Ovary (tissue), 9 donors: ENCODE data around the gene MUSK. TPM values are rescaled to one million over a fixed set of nuclear protein-coding genes. Genes with fewer than 3 reads are reported as not detected.
A peak's percentile ranks its signal among the peaks of the same experiment; 100 is the strongest.

ENCODE experiments used
- DNase-seq, 5 donors: peaks; one replicate each; pipeline ENCODE4 v3.0.0-alpha.2; 2019 to 2020
- H3K27ac ChIP-seq, 2 donors: fragments of 200-600 bp; one replicate each; pipeline versions ENCODE4 v1.5.1 to v1.8.0; 2019 to 2022
- H3K27me3 ChIP-seq: fragments of 200-600 bp; one replicate; pipeline ENCODE4 v1.8.0; 2022
- H3K36me3 ChIP-seq: fragments of 200-600 bp; sonication (generic); one replicate; pipeline ENCODE4 v1.5.1; 2019
- H3K4me1 ChIP-seq: one replicate; pipeline ENCODE4 v1.8.1; 2013; ENCODE audit warnings: mild to moderate bottlenecking, moderate library complexity; ENCODE audit not compliant: insufficient read depth
- H3K4me3 ChIP-seq: fragments of 200-600 bp; sonication (generic); one replicate; pipeline ENCODE4 v1.5.1; 2017
- H3K9me3 ChIP-seq, 2 donors: fragments of 200-600 bp in 1 of 2; sonication (generic) in 1 of 2; one replicate each; pipeline versions ENCODE4 v1.5.1 to v1.8.1; 2013 to 2019; ENCODE audit warnings: mild to moderate bottlenecking in 1 of 2, moderate library complexity in 1 of 2
- EP300 ChIP-seq: sonication (generic); formaldehyde crosslinking; IDR thresholded peaks from one replicate; pipeline ENCODE4 v1.6.1; 2017; ENCODE audit warnings: antibody characterized with exemption
- POLR2A ChIP-seq: fragments of 450-650 bp; IDR thresholded peaks from one replicate; pipeline ENCODE4 v1.6.1; 2017; ENCODE audit warnings: antibody characterized with exemption, mild to moderate bottlenecking, moderate library complexity
- WGBS, 3 donors: extraction: QIAGEN DNeasy Blood & Tissue Kit in 1 of 3; methylation state at CpG; one replicate each; pipeline versions ENCODE4 v1.1.5 to v1.1.7; 2013 to 2017; 5-methylcytosine and 5-hydroxymethylcytosine counted together
- intact Hi-C, 4 donors: fragments of 100-400 bp; cut with DNase I; formaldehyde crosslinking; loops; one replicate each; pipeline versions ENCODE4 v1.11.0 to v1.15.1; 2022 to 2023
- polyA plus RNA-seq, 2 donors: library from polyadenylated mRNA; stranded (reverse); fragments of 200-250 nt in 1 of 2; fragments of 350-450 nt in 1 of 2; fragmentation: Illumina TruSeq in 1 of 2; extraction: RNeasy Lipid Tissue Mini Kit (QIAGEN cat#74804) in 1 of 2; gene quantifications; one replicate each; pipeline ENCODE4 v1.2.3, GENCODE V29; 2013 to 2014
- total RNA-seq, 7 donors: library from RNA; depleted of rRNA in 2 of 7; stranded (reverse); fragments of >200 nt in 2 of 7; fragmentation: NEBNext Ultra II Directional in 3 of 7; extraction: Animal tissue kit (Norgen Biotek cat#: 25700) in 3 of 7; gene quantifications; one replicate each; pipeline versions ENCODE4 v1.1.0 to v1.2.4, GENCODE V29; 2016 to 2023
- TF ChIP-seq, protein P1 (sequence below), 3 donors: fragments of 450-650 bp in 2 of 3; fragments of 200-600 bp in 1 of 3; IDR thresholded peaks; one replicate each; pipeline versions ENCODE4 v1.5.1 to v1.8.0; 2016 to 2022; ENCODE audit warnings: antibody characterized with exemption in 3 of 3, mild to moderate bottlenecking in 1 of 3
- donor health status: DM: no; HTN: no; CAD: no; lungs with moderate emphysema.
- donor health status: DM: no; HTN: no; CAD: no.
- donor health status: Bipolar disorder and iron deficiency.
- donor health status: DM: yes; HTN: yes; CAD: no.
- donor health status: DM: no; HTN: no; CAD: no.
- donor health status: DM: yes; HTN: yes; CAD: no.

The MUSK gene
- total and polyA plus RNA-seq, 9 donors, result 0.10 to 0.91 (median 0.17) TPM; not detected in 1

DNA sequence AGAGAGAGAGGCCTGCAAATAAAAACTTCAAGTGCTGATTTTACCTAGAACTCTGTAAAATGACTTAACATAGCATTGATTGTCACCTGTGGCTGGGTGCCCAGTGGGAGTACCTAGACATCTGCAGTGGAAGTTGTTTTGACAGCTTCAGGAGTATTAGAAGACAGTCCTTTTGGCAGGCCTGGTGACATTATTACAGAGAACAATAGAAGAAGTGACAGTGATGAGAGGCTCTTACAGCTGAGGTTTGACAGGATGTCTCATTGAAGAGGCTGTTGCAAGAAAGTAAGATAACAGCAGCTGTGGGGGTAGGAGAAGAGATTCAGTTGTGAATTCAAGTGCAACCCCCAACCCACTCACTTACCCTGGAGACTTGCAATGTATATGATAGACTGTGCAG is 27.9 kb upstream of the MUSK start:
- TF ChIP-seq POLR2A, result no peak
- Histone ChIP-seq H3K27me3 (no peaks in the 10 kb centered on the region), H3K36me3 (no peaks in the 10 kb centered on the region), H3K4me3 (no peak overlapping the region), H3K9me3 (no peaks in the 10 kb centered on the region), H3K4me1 (no peaks in the 10 kb centered on the region), H3K27ac (no peak overlapping the region)
- intact Hi-C loops, result loop anchor here in 1 of 4 donors (10.0 kb wide), 1 partner anchor 394 kb away; the partner anchor contains the start of gene LPAR1
- no peak for DNase-seq

DNA sequence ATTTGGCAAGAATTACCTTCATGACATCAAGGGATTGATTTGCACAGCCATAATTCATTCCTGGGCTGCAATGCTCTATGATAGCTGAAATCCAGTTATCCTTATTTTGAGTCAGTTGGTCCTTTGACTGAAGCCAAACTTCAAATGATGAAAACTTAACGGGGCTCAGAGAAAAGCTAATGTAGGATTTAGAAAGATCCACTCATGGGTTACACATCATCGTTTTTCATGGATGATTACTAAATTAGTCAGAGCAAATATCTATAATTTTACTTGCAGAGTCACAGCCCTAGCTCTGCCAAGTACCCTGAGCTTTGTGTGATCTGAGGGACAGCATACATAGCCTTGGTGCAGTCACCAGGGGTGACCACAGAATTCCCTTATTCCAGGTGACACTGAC is 27.3 kb upstream of the MUSK start:
- Histone ChIP-seq H3K27me3 (no peaks in the 10 kb centered on the region), H3K4me1 (no peaks in the 10 kb centered on the region), H3K27ac (no peak overlapping the region), H3K9me3 (no peaks in the 10 kb centered on the region), H3K4me3 (no peak overlapping the region), H3K36me3 (no peaks in the 10 kb centered on the region)
- intact Hi-C loops, result loop anchor here in 1 of 4 donors (10.0 kb wide), 1 partner anchor 394 kb away; the partner anchor contains the start of gene LPAR1
- WGBS, 3 donors, result 78 to 88% (median 83%) methylated on average over 2 of the region's 2 CpGs
- TF ChIP-seq EP300, result no peak
- TF ChIP-seq POLR2A, result no peak
- TF ChIP-seq, protein P1, sequence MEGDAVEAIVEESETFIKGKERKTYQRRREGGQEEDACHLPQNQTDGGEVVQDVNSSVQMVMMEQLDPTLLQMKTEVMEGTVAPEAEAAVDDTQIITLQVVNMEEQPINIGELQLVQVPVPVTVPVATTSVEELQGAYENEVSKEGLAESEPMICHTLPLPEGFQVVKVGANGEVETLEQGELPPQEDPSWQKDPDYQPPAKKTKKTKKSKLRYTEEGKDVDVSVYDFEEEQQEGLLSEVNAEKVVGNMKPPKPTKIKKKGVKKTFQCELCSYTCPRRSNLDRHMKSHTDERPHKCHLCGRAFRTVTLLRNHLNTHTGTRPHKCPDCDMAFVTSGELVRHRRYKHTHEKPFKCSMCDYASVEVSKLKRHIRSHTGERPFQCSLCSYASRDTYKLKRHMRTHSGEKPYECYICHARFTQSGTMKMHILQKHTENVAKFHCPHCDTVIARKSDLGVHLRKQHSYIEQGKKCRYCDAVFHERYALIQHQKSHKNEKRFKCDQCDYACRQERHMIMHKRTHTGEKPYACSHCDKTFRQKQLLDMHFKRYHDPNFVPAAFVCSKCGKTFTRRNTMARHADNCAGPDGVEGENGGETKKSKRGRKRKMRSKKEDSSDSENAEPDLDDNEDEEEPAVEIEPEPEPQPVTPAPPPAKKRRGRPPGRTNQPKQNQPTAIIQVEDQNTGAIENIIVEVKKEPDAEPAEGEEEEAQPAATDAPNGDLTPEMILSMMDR (IDR thresholded peaks at IDR 0.05), result no peak
- no peak for DNase-seq

DNA sequence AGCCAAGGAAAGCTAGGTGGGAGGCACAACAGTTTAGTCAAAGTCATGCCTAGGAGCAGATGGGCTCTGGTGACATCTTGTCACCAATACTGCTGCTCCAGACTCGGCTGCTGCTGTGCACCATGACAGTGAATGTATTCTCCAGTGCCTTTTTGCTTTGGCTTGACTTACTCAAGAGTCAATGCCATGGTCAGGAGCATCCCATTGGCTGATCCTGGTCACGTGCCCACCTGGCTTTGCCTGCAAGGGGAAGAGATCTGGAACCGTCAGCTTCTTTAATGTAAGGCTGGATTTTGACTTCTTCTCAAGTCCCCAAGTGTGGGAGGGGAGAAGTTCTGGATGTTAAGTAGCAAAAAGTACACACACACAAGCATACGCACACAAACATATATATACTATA is 19.9 kb upstream of the MUSK start:
- no peak for DNase-seq
- H3K27ac ChIP-seq, result no peak overlapping the region
- WGBS, 3 donors, result 83 to 91% (median 84%) methylated on average over 4 of the region's 4 CpGs

DNA sequence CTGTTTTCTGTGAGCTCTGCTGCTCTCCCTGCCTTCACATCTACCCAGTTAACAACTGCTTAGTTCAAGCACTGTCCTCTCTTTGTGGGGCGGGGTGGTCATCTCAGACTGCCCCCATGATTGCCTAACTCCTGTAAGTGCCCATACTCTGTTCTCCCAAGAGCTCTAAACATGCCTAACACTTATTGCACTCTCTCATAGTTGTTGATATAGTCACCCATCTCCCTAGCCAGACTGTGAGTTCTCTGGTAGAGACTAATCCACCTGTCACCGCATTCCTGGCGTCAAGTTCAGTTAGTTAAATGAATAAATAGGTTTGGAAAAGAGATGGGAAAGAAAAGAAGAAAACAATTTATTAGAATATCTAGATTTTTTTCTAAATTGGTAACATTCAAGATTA is 18.3 kb upstream of the MUSK start:
- Histone ChIP-seq H3K4me3 (no peak overlapping the region), H3K9me3 (no peaks in the 10 kb centered on the region), H3K27me3 (no peaks in the 10 kb centered on the region), H3K4me1 (peaks cover 3% of the 10 kb centered on the region), H3K27ac (no peak overlapping the region), H3K36me3 (no peaks in the 10 kb centered on the region)
- WGBS, 3 donors, result 89 to 94% (median 93%) methylated on average over 3 of the region's 3 CpGs
- TF ChIP-seq POLR2A (no peak), EP300 (no peak)
- TF ChIP-seq, protein P1 (IDR thresholded peaks at IDR 0.05), result no peak
- no peak for DNase-seq
- intact Hi-C loops, result loop anchor here in 1 of 4 donors (10.0 kb wide), 2 partner anchors 385 to 1935 kb away; partner anchors contain the start of gene LPAR1

More for the DNA sequence above, 19.9 kb upstream of the MUSK start:
- H3K27me3 ChIP-seq, result no peaks in the 10 kb centered on the region
- H3K9me3 ChIP-seq, result no peaks in the 10 kb centered on the region
- peaks cover 3% of the 10 kb centered on the region for H3K4me1 ChIP-seq
- H3K36me3 ChIP-seq, result no peaks in the 10 kb centered on the region
- TF ChIP-seq EP300, result no peak
- TF ChIP-seq POLR2A, result no peak
- TF ChIP-seq, protein P1 (IDR thresholded peaks at IDR 0.05), result no peak
- intact Hi-C loops, result loop anchor here in 2 of 4 donors (5.0 to 10.0 kb wide), 2 partner anchors 386 to 649 kb away; partner anchors contain the start of gene LPAR1 (in 1 of the 2)
- H3K4me3 ChIP-seq, result no peak overlapping the region

DNA sequence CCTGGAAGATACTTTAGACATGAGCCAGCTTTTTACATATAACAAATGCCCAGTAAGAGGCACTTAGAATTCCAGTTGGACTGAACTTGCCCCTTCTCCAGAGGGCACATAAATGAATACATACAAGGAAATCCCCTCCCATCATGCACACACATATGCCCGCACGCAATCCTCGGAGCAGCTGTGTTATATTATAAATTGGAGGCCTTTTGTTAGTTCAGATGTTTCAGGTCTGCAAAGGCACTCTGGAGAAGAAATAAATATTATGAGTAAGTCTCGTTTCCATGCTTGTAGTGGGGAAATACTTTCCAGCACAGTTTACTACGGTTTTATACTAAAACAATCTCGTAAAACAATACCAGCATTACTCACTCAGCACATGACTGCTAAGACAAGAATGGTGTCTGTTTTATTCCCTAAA is 17.6 kb upstream of the MUSK start:
- peak in 1 of 5 donors; percentile 20 for DNase-seq
- Histone ChIP-seq H3K27ac (no peak overlapping the region), H3K27me3 (no peaks in the 10 kb centered on the region), H3K4me3 (no peak overlapping the region), H3K36me3 (no peaks in the 10 kb centered on the region), H3K4me1 (peaks cover 3% of the 10 kb centered on the region), H3K9me3 (no peaks in the 10 kb centered on the region)
- TF ChIP-seq POLR2A (no peak), EP300 (no peak)
- TF ChIP-seq, protein P1 (IDR thresholded peaks at IDR 0.05), result no peak
- intact Hi-C loops, result loop anchor here in 1 of 4 donors (10.0 kb wide), 2 partner anchors 384 to 1934 kb away; partner anchors contain the start of gene LPAR1
- 3 to 17% (median 4%) methylated on average over 6 of the region's 6 CpGs for WGBS, 3 donors
